Large intestine (tissue), 3 donors: Measurements from ENCODE around the gene KCNQ1. TPM values are rescaled to one million over a fixed set of nuclear protein-coding genes. Genes with fewer than 3 reads are reported as not detected.
A peak's percentile ranks its signal among the peaks of the same experiment; 100 is the strongest.

Source experiments
- DNase-seq, 2 donors: peaks; one replicate each; pipeline versions ENCODE4 v3.0.0 to v3.0.0-alpha.2; 2013
- H3K27ac ChIP-seq: one replicate; pipeline ENCODE4 v1.5.1; 2013; ENCODE audit warnings: low read length
- H3K27me3 ChIP-seq: 2 replicates; pipeline ENCODE4 v1.6.1; 2013; ENCODE audit warnings: low read length; ENCODE audit not compliant: control insufficient read depth, insufficient read depth
- H3K36me3 ChIP-seq: 2 replicates; pipeline ENCODE4 v1.6.1; 2013; ENCODE audit warnings: low read length; ENCODE audit not compliant: control insufficient read depth, insufficient read depth
- H3K4me1 ChIP-seq: one replicate; pipeline ENCODE4 v1.6.1; 2013; ENCODE audit warnings: low read length; ENCODE audit not compliant: control insufficient read depth, insufficient read depth
- H3K4me3 ChIP-seq: one replicate; pipeline ENCODE4 v1.5.1; 2013; ENCODE audit warnings: low read length
- H3K9me3 ChIP-seq: one replicate; pipeline ENCODE4 v1.6.1; 2013; ENCODE audit warnings: mild to moderate bottlenecking, low read depth, low read length, moderate library complexity; ENCODE audit not compliant: control insufficient read depth
- WGBS: methylation state at CpG from one replicate; pipeline ENCODE4 v1.1.5; 2013; ENCODE audit warnings: low lambda C conversion rate; ENCODE audit not compliant: insufficient coverage; 5-methylcytosine and 5-hydroxymethylcytosine counted together
- polyA plus RNA-seq: library from polyadenylated mRNA; unstranded; fragments of 120-200 nt; gene quantifications from one replicate; pipeline ENCODE4 v1.2.1, GENCODE V29; 2013

Gene KCNQ1
- polyA plus RNA-seq, 1 donor = 19.5 TPM

- Histone ChIP-seq H3K4me1 (peaks cover 31% of the 10 kb centered on the region), H3K9me3 (peaks cover 18% of the 10 kb centered on the region), H3K27me3 (no peaks in the 10 kb centered on the region), H3K27ac (no peak overlapping the region), H3K36me3 (no peaks in the 10 kb centered on the region), H3K4me3 (no peak overlapping the region)
- no peak for DNase-seq
- 100% methylated on average over 1 of the region's 17 CpGs for WGBS
These were observed 113.6 kb downstream of the KCNQ1 start for GRCh38 chr11:2558397-2558796.

- H3K27ac ChIP-seq = no peak overlapping the region
- H3K9me3 ChIP-seq = peaks cover 18% of the 10 kb centered on the region
- no CpG with 5 or more reads among the region's 13 CpGs for WGBS
- DNase-seq = no peak
- no peaks in the 10 kb centered on the region for H3K27me3 ChIP-seq
- H3K4me1 ChIP-seq = peaks cover 32% of the 10 kb centered on the region
- H3K4me3 ChIP-seq = no peak overlapping the region
- no peaks in the 10 kb centered on the region for H3K36me3 ChIP-seq
These were observed 114.2 kb downstream of the KCNQ1 start for GRCh38 chr11:2558861-2559526.

- H3K4me3 ChIP-seq = no peak overlapping the region
- peaks cover 18% of the 10 kb centered on the region for H3K9me3 ChIP-seq
- DNase-seq = no peak
- H3K27me3 ChIP-seq = no peaks in the 10 kb centered on the region
- WGBS = no CpG with 5 or more reads among the region's 28 CpGs
- no peak overlapping the region for H3K27ac ChIP-seq
- no peaks in the 10 kb centered on the region for H3K36me3 ChIP-seq
- peaks cover 30% of the 10 kb centered on the region for H3K4me1 ChIP-seq
These were observed 114.9 kb downstream of the KCNQ1 start for GRCh38 chr11:2559527-2560311.

GRCh38 chr11:2561696-2562581, 117.1 kb downstream of the KCNQ1 start:
- DNase-seq = peak; percentile 65 to 78
- no peak overlapping the region for H3K4me3 ChIP-seq
- peaks cover 45% of the 10 kb centered on the region for H3K4me1 ChIP-seq
- no peaks in the 10 kb centered on the region for H3K27me3 ChIP-seq
- H3K36me3 ChIP-seq = no peaks in the 10 kb centered on the region
- WGBS = no CpG with 5 or more reads among the region's 27 CpGs
- peaks cover 18% of the 10 kb centered on the region for H3K9me3 ChIP-seq
- peak overlapping the region; percentile 96 for H3K27ac ChIP-seq

GRCh38 chr11:2562890-2563212, 118.0 kb downstream of the KCNQ1 start:
- Histone ChIP-seq H3K4me1 (peaks cover 54% of the 10 kb centered on the region), H3K27me3 (no peaks in the 10 kb centered on the region), H3K36me3 (no peaks in the 10 kb centered on the region), H3K27ac (peak overlapping the region; percentile 96), H3K9me3 (peaks cover 16% of the 10 kb centered on the region), H3K4me3 (no peak overlapping the region)
- no peak for DNase-seq
- no CpG with 5 or more reads among the region's 6 CpGs for WGBS

- Histone ChIP-seq H3K36me3 (no peaks in the 10 kb centered on the region), H3K4me1 (peaks cover 57% of the 10 kb centered on the region), H3K27me3 (no peaks in the 10 kb centered on the region), H3K9me3 (peaks cover 11% of the 10 kb centered on the region), H3K27ac (peak overlapping the region; percentile 96), H3K4me3 (no peak overlapping the region)
- DNase-seq = peak; percentile 44 to 78
- no CpG with 5 or more reads among the region's 28 CpGs for WGBS
These were observed 118.6 kb downstream of the KCNQ1 start for GRCh38 chr11:2563213-2564007.

- H3K36me3 ChIP-seq = no peaks in the 10 kb centered on the region
- no peaks in the 10 kb centered on the region for H3K27me3 ChIP-seq
- peaks cover 9% of the 10 kb centered on the region for H3K9me3 ChIP-seq
- H3K4me1 ChIP-seq = peaks cover 57% of the 10 kb centered on the region
- no peak overlapping the region for H3K4me3 ChIP-seq
- H3K27ac ChIP-seq = peak overlapping the region; percentile 96
- peak in 1 of 2 donors; percentile 43 for DNase-seq
- WGBS = no CpG with 5 or more reads among the region's 14 CpGs
These were observed 119.3 kb downstream of the KCNQ1 start for GRCh38 chr11:2564008-2564530.

- Histone ChIP-seq H3K27ac (peak overlapping the region; percentile 96), H3K4me1 (peaks cover 61% of the 10 kb centered on the region), H3K4me3 (no peak overlapping the region), H3K27me3 (no peaks in the 10 kb centered on the region), H3K9me3 (peaks cover 12% of the 10 kb centered on the region), H3K36me3 (no peaks in the 10 kb centered on the region)
- DNase-seq = no peak
- WGBS = 90% methylated on average over 2 of the region's 16 CpGs
These were observed 120.0 kb downstream of the KCNQ1 start for GRCh38 chr11:2564588-2565425.
